DMS114 treated with DMSO at 0.1 percent for 48 hours (cell line): ENCODE data around the gene RSRC1.
"Not testable (repeated sequence)": the region's sequence is repeated elsewhere in the genome, so short reads cannot be mapped to it uniquely, and the experiment has no call there.

Source experiments
- DNase-seq: peaks from one replicate; lab custom pipeline; 2025; ENCODE audit not compliant: unreplicated experiment; lab: John Stamatoyannopoulos, UW

RSRC1 gene

DNA sequence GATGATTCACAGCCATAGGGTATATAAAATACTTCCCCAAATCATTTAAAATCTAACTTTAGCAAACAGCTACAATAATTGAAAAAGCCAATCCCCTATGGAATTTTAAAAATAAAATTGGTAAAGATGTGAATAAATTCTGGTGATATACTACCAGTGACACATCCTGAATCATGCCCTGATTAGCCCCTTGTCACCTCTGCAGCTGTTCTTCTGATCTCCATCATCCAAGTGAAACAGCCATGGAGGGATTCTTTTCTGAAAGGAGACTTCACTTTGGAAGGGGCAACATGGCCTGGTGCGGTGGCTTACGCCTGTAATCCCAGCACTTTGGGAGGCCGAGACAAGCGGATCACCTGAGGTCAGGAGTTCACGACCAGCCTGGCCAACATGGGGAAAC, 345.5 kb downstream of the RSRC1 start:
- no peak for DNase-seq

GRCh38 chr3:158456114-158456513, 346.2 kb downstream of the RSRC1 start:
- DNase-seq, result no peak

DNA sequence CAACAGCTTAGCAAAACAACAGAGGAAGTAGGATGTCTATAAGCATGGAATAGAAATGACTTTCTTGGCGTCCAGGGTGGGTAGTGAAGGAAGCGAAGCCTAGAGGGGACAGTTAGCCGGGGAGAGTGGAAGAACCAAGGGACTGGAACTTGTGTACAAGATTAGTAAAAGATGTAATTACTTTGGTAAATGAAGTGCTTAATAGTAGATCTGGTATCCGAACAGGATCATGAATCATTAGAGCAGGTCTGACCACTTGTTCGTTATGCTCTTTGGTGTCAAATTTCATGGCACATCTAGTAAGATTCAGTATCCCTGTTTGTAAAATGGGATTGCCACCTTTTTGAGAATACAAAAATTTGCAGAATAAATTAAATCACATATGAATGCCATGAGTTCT, 348.6 kb downstream of the RSRC1 start:
- no peak for DNase-seq

DNA sequence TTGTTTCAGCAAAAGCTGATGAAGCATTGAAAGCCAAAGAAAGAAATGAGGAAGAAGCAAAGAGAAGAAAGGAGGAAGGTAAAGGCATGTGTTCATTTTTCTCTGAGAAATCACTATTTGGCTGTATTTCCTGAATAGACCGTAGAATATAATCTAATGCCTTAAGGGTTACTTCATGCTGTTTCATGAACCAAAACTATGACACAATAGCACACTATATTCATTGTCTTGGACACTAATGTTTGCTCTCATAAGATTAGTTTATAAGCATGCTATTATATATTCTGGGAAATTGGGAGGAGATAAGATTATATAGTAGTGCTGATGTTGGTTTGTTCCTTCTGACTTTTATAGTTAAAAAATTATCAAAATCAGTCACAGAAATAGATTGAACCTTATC, 351.0 kb downstream of the RSRC1 start:
- no peak for DNase-seq

- DNase-seq, result no peak
These were observed 353.7 kb downstream of the RSRC1 start for GRCh38 chr3:158463556-158463955.

- no peak for DNase-seq
These were observed 355.2 kb downstream of the RSRC1 start for GRCh38 chr3:158465074-158465473.

GRCh38 chr3:158470944-158471638, 361.2 kb downstream of the RSRC1 start:
- DNase-seq, result no peak

- DNase-seq, result no peak
These were observed 361.9 kb downstream of the RSRC1 start for GRCh38 chr3:158471639-158472294.

DNA sequence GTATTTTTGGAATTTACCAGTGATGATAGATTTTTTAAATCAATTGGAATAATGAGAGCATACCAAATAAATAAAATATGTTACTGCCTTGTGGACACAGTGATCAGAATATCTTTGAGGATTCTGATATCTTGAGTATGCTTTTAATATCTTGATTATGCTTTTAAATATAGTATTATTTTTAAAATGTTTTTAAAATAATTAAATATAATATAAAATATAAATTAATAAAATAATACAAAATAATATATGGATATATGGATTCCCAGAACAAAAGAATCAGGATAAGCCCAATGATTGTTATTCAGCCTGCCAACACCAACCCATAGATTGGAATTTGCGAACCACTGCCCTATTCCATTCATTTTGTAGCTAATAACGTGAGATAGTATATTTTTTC, 369.2 kb downstream of the RSRC1 start:
- DNase-seq, result no peak

DNA sequence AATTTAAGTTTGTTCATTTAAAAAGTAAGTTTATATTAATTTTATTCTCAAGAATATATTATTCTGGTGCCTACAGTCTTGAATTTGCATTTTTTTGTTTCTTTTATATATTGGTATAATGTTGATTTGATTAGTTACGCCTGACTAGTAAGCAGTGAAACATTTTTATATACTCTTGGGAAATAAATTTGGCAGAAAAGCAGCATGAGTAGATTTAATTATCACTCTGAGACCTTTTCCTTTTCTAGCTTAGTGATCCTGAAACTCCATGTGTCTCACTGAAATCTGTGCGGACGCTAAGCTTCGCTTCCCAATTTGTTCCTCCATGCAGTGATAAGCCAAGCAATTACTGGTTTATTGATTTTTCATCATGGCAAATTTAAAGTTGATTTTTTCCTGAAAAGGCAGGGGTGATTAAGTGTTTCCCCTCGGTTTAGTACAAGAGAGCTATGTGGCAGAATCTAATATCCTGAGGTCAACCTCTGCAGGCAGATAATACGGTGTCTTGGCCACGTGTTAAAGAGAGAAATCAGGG, 373.9 kb downstream of the RSRC1 start:
- no peak for DNase-seq

DNA sequence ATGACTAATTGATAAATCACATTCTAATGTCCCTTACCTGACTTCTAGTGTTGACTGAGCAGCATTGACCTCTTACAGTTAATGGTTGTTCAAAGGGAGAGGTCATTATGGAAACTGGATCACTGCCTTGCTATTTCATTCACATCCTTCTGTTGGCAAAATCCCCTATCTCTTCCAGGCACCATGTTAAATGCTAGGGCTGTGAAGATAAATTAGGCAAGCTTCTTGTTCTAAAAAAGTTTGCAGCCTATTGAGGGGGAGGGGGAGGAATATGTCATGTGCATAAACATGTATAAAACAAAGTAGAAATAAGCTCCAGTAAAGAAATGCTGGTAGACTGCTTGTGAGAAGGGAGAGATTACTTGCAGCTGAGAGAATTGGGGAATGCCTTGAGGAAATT, 376.3 kb downstream of the RSRC1 start:
- DNase-seq, result no peak

DNA sequence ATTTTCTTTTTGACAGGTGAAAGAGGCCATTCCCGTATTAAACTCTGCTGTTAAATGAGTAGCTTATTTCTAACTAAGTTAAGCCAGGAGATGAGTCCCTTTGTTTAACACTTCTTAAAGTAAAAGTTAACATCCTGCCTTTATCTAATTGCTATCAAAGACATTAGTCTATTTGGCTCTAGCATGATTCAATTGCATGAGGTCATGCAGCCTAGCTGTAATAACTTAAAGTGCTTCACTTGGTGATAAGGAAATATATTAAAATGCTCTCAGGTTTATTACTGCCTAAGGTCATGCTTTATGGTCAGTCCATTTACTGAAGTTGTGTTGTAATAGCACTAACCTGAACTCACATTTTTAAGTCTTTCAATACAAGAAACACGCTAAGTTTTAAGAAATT, 378.8 kb downstream of the RSRC1 start:
- no peak for DNase-seq

GRCh38 chr3:158489181-158489580, 379.3 kb downstream of the RSRC1 start:
- no peak for DNase-seq

- no peak for DNase-seq
These were observed 382.1 kb downstream of the RSRC1 start for GRCh38 chr3:158491968-158492367.

DNA sequence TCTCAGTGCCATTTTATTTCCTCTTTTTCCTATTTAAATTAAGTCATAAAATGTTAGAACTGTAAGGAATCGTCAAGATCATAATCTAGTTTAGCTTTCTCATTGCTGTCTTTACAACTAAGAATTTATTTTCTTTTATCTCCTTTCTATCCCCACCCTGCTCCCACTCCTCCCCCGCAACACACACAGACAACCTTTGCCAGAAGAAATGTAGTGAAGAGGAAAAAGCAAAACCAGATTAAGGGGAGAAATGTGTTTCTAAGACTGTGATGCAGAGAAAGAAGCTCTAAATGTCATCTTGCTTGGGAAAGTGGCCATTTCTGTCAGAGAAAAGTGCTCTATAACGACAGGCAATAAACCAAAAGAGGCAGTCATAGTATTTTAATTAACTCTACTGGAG, 382.8 kb downstream of the RSRC1 start:
- DNase-seq, result no peak

GRCh38 chr3:158493931-158494330, 384.0 kb downstream of the RSRC1 start:
- no peak for DNase-seq

- no peak for DNase-seq
These were observed 384.8 kb downstream of the RSRC1 start for GRCh38 chr3:158494673-158495072.

- not testable (repeated sequence) for DNase-seq
These were observed 385.6 kb downstream of the RSRC1 start for GRCh38 chr3:158495398-158495902.

- DNase-seq, result no peak
These were observed 395.2 kb downstream of the RSRC1 start for GRCh38 chr3:158505117-158505516.

GRCh38 chr3:158506456-158506855, 396.6 kb downstream of the RSRC1 start:
- DNase-seq, result no peak

DNA sequence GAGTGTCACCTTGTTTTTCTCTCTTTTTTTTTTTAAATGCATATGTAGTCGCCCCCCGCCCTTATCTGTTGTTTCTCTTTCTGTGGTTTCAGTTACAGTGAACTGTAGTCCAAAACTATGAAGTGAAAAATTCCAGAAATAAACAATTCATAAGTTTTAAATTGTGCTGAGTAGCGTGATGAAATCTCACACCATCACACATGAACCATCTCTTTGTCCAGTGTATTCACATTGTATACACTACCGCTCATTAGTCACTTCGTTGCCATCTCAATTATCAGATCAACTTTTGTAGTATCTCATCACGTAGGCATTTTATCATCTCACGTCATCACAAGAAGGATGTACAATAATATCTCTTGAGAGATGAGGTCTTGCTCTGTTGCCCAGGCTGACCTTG, 398.6 kb downstream of the RSRC1 start:
- no peak for DNase-seq

DNA sequence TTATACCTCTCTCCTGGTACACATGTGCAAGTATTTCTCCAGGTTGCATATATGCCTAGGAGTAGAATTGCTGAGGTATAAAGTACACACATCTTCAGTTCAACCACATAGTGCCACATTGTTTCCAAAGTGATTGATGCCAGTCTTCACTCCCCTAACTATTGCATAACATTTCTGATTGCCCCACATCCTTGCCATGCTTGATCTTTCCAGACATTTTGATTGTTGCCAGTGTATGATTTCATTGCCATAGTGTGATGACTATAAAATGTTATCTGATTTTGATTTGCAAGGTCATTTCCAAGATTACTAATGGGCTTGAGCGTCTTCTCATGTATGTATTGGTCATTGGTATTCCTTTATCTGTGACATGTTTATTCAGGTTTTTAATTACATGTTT, 400.0 kb downstream of the RSRC1 start:
- no peak for DNase-seq
